Measurements from ENCODE around the gene LRG1. TPM values are rescaled to one million over a fixed set of nuclear protein-coding genes. Genes with fewer than 3 reads are reported as not detected.

The LRG1 gene
- total and polyA plus RNA-seq, 2 of the 13 experiments (the other 11 are each of a cell fraction or from before 2014, with no cell fraction given): 12.0 to 39.3 TPM

GRCh38 chr19:4534836-4535658 is 4.8 kb downstream of the LRG1 start, which contains the start of gene PLIN5 (continued):
- TF ChIP-seq PHF21A (CRISPR knock-in tag; IDR thresholded peaks at IDR 0.05) (no peak), ZNF772 (CRISPR knock-in tag; IDR thresholded peaks at IDR 0.05) (no peak), MED13 (CRISPR knock-in tag; IDR thresholded peaks at IDR 0.05) (no peak), ZNF687 (CRISPR knock-in tag; IDR thresholded peaks at IDR 0.05) (peak; percentile 82), HNF1B (CRISPR knock-in tag; IDR thresholded peaks at IDR 0.05) (no peak), RBFOX2 (IDR thresholded peaks at IDR 0.05; ENCODE audit: low read depth, low read length) (peak; percentile 73), HNRNPK (IDR thresholded peaks at IDR 0.05; ENCODE audit: low read depth, low read length, poor library complexity, severe bottlenecking) (no peak), ARHGAP35 (CRISPR knock-in tag; IDR thresholded peaks at IDR 0.05; ENCODE audit: borderline replicate concordance) (no peak), ZFP62 (CRISPR knock-in tag; IDR thresholded peaks at IDR 0.05) (no peak), JUNB (CRISPR knock-in tag; IDR thresholded peaks at IDR 0.05; ENCODE audit: borderline replicate concordance) (no peak), HOXD1 (CRISPR knock-in tag; IDR thresholded peaks at IDR 0.05) (peak; percentile 18; the same call in 1 of the 2 replicates), ZBTB10 (CRISPR knock-in tag; IDR thresholded peaks at IDR 0.05; ENCODE audit: borderline replicate concordance) (no peak), NFE2L1 (CRISPR knock-in tag; IDR thresholded peaks at IDR 0.05; ENCODE audit: borderline replicate concordance) (no peak), MNT (IDR thresholded peaks at IDR 0.05) (peak; percentile 47), RBM39 (IDR thresholded peaks at IDR 0.05; ENCODE audit: low read depth, low read length, poor library complexity, severe bottlenecking) (peak; percentile 69), KDM4B (CRISPR knock-in tag; IDR thresholded peaks at IDR 0.05) (no peak), FOXA3 (CRISPR knock-in tag; IDR thresholded peaks at IDR 0.05) (0 out of 2 replicates have a peak, but pooled peaks have one; percentile 14), ZNF652 (CRISPR knock-in tag; IDR thresholded peaks at IDR 0.05; ENCODE audit: borderline replicate concordance, low read depth) (no peak), MXD4 (CRISPR knock-in tag; IDR thresholded peaks at IDR 0.05) (no peak)
